ENCODE results near the gene SETD9. TPM values are rescaled to one million over a fixed set of nuclear protein-coding genes. Genes with fewer than 3 reads are reported as not detected.

The SETD9 gene
- total RNA-seq, 1 experiment from 2014 or later, result 20.5 TPM

DNA sequence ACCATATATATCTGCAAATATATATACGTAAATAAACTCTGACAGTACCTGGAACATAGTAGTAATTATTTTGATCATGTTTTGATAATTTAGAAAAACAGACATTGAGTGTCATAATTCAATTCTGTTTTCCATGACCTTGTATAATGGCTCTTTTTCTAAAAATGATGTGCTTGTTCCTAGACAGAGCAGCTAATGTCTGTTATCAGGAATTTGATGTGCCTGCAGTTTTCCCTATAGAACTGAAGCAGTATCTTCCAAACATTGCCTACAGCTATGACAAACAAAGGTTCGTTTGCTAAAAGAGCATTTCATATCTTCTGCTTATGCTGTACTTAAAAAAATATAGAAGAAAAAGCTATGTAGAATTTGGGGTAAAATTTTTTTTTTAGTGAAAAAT is 5.3 kb downstream of the SETD9 start:
- TF ChIP-seq, protein P1, sequence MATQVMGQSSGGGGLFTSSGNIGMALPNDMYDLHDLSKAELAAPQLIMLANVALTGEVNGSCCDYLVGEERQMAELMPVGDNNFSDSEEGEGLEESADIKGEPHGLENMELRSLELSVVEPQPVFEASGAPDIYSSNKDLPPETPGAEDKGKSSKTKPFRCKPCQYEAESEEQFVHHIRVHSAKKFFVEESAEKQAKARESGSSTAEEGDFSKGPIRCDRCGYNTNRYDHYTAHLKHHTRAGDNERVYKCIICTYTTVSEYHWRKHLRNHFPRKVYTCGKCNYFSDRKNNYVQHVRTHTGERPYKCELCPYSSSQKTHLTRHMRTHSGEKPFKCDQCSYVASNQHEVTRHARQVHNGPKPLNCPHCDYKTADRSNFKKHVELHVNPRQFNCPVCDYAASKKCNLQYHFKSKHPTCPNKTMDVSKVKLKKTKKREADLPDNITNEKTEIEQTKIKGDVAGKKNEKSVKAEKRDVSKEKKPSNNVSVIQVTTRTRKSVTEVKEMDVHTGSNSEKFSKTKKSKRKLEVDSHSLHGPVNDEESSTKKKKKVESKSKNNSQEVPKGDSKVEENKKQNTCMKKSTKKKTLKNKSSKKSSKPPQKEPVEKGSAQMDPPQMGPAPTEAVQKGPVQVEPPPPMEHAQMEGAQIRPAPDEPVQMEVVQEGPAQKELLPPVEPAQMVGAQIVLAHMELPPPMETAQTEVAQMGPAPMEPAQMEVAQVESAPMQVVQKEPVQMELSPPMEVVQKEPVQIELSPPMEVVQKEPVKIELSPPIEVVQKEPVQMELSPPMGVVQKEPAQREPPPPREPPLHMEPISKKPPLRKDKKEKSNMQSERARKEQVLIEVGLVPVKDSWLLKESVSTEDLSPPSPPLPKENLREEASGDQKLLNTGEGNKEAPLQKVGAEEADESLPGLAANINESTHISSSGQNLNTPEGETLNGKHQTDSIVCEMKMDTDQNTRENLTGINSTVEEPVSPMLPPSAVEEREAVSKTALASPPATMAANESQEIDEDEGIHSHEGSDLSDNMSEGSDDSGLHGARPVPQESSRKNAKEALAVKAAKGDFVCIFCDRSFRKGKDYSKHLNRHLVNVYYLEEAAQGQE (IDR thresholded peaks at IDR 0.05; ENCODE audit: insufficient read depth in 1 of 2, low read depth in 2 of 2, low read length in 1 of 2), result no peak
- TF ChIP-seq POLR2AphosphoS5 (IDR thresholded peaks at IDR 0.05; ENCODE audit: low read depth, low read length), result no peak
- TF ChIP-seq SIN3A (IDR thresholded peaks at IDR 0.05; ENCODE audit: borderline replicate concordance, insufficient read depth, low read depth, low read length), result no peak
- TF ChIP-seq, protein P2, sequence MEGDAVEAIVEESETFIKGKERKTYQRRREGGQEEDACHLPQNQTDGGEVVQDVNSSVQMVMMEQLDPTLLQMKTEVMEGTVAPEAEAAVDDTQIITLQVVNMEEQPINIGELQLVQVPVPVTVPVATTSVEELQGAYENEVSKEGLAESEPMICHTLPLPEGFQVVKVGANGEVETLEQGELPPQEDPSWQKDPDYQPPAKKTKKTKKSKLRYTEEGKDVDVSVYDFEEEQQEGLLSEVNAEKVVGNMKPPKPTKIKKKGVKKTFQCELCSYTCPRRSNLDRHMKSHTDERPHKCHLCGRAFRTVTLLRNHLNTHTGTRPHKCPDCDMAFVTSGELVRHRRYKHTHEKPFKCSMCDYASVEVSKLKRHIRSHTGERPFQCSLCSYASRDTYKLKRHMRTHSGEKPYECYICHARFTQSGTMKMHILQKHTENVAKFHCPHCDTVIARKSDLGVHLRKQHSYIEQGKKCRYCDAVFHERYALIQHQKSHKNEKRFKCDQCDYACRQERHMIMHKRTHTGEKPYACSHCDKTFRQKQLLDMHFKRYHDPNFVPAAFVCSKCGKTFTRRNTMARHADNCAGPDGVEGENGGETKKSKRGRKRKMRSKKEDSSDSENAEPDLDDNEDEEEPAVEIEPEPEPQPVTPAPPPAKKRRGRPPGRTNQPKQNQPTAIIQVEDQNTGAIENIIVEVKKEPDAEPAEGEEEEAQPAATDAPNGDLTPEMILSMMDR (IDR thresholded peaks at IDR 0.05), result no peak
- TF ChIP-seq TCF7L2 (IDR thresholded peaks at IDR 0.05; ENCODE audit: low read depth, low read length), result no peak
- CTCF ChIA-PET, result no interaction called here
- no peak overlapping the region for H3K27ac ChIP-seq (ENCODE audit: low read length)
- H3K4me3 ChIP-seq (ENCODE audit: low read depth in 2 of 2, low read length in 2 of 2), result no peak overlapping the region
- no peak for ATAC-seq
- no TSS peak for BruUV-seq (replicated peaks)
- no peaks in the 10 kb centered on the region for H3K27me3 ChIP-seq (ENCODE audit: control insufficient read depth, insufficient read depth, low read length)
- DNase-seq (ENCODE audit: low read depth, low spot score), result no peak
- peaks cover 7% of the 10 kb centered on the region for H3K4me1 ChIP-seq (ENCODE audit: control insufficient read depth, insufficient read depth, low read length)
- intact Hi-C loops (cut with micrococcal nuclease; ENCODE audit: unreplicated experiment), result no loop called here
- in situ Hi-C loops (cut with HindIII; ENCODE audit: low pct_unique_long_range_greater_than_20kb, low sequenced_read_pairs), result no loop called here
- POLR2A ChIA-PET, result no interaction called here
- peaks cover 4% of the 10 kb centered on the region; the same call in 1 of the 2 replicates for H3K36me3 ChIP-seq (ENCODE audit: control insufficient read depth, insufficient read depth, low read length)
- H3K9me3 ChIP-seq (ENCODE audit: control insufficient read depth, insufficient read depth, low read depth, low read length), result no peaks in the 10 kb centered on the region

DNA sequence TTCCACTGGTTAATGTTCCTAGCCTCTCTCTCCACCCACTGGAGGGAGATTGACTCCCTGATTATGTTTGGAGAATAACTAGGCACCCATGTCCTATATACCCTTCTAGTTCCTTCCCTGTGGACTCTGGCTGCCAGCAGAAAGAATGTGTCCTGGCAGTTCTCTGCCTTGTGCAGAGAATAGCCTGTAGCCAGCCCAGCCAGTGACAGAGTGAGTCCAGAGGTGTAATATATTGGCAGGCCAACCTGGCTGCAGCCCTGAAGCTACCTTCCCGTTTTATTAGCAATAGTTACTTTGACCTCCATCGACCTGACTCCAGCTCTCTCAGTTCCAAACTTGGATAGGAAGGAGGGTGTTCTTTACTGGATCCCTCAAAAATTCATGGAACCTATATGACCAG is 8.1 kb downstream of the SETD9 start:
- POLR2A ChIA-PET, result no interaction called here

More for the DNA sequence above, 8.1 kb downstream of the SETD9 start:
- no peak for DNase-seq (ENCODE audit: low read depth, low spot score)
- Histone ChIP-seq H3K27ac (ENCODE audit: low read length) (no peak overlapping the region), H3K4me3 (ENCODE audit: low read depth in 2 of 2, low read length in 2 of 2) (no peak overlapping the region), H3K36me3 (ENCODE audit: control insufficient read depth, insufficient read depth, low read length) (peaks cover 14% of the 10 kb centered on the region; the same call in 1 of the 2 replicates), H3K9me3 (ENCODE audit: control insufficient read depth, insufficient read depth, low read depth, low read length) (no peaks in the 10 kb centered on the region), H3K4me1 (ENCODE audit: control insufficient read depth, insufficient read depth, low read length) (no peaks in the 10 kb centered on the region), H3K27me3 (ENCODE audit: control insufficient read depth, insufficient read depth, low read length) (no peaks in the 10 kb centered on the region)
- 0 out of 2 replicates have a peak, but pooled peaks have one; percentile 56 for ATAC-seq
- CTCF ChIA-PET, result no interaction called here
- TF ChIP-seq TCF7L2 (IDR thresholded peaks at IDR 0.05; ENCODE audit: low read depth, low read length), result no peak
- TF ChIP-seq, protein P2 (IDR thresholded peaks at IDR 0.05), result no peak
- in situ Hi-C loops (cut with HindIII; ENCODE audit: low pct_unique_long_range_greater_than_20kb, low sequenced_read_pairs) (no loop called here), intact Hi-C loops (cut with micrococcal nuclease; ENCODE audit: unreplicated experiment) (no loop called here)
- BruUV-seq (replicated peaks), result no TSS peak
